HepG2 (cell line): Measurements from ENCODE around the gene MAP3K7CL. TPM values are rescaled to one million over a fixed set of nuclear protein-coding genes. Genes with fewer than 3 reads are reported as not detected.

Experiments used
- polyA plus RNA-seq, 8 experiments: library from polyadenylated mRNA; depleted of rRNA in 3 of 8; stranded (reverse) in 7 of 8; unstranded in 1 of 8; fragments of >200 nt; fragmentation: Illumina TruSeq in 4 of 8; extraction: Trizol in 4 of 8; gene quantifications; 2 replicates each; pipeline versions ENCODE4 v1.2.1 to v1.2.3, GENCODE V29; 2011 to 2016; ENCODE audit warnings: low read depth in 4 of 8, missing spikeins in 1 of 8, mixed read lengths in 1 of 8; ENCODE audit not compliant: insufficient read depth in 1 of 8
- small RNA-seq, 3 experiments: library from RNA; depleted of rRNA; stranded (forward); fragments of <200 nt; gene quantifications; one replicate each; pipeline ENCODE3, GENCODE V24; 2012; ENCODE audit warnings: low read depth in 2 of 3, low replicate concordance in 1 of 3; ENCODE audit not compliant: insufficient read length in 3 of 3, insufficient read depth in 2 of 3
- total RNA-seq, 5 experiments: library from RNA; depleted of rRNA; stranded (reverse); fragments of >200 nt; fragmentation: Illumina TruSeq; extraction: Trizol; gene quantifications; 2 replicates each; pipeline ENCODE4 v1.2.3, GENCODE V29; 2016; ENCODE audit warnings: low read depth in 1 of 5

Gene MAP3K7CL
- total and polyA plus RNA-seq, 2 of the 13 experiments (the other 11 are each of a cell fraction or from before 2014, with no cell fraction given), result 0.04 to 0.15 TPM

Small RNAs within 50 kb of the gene (small RNA-seq; reads per million reads assigned to genes)
- 0 reads per million in 3 experiments for gene RF00012
- gene RF00019, result 0 reads per million in 3 experiments

Other genes with a start within 250 kb of the MAP3K7CL start
- 24.6 and 40.1 TPM in 2 replicates for gene LTN1, start 137.8 kb upstream of the MAP3K7CL start, total RNA-seq (2016; rRNA removed; fragmentation: Illumina TruSeq; extraction: Trizol)
- 6.0 and 6.7 TPM in 2 replicates for gene LTN1, start 137.8 kb upstream of the MAP3K7CL start, polyA plus RNA-seq (2011; rRNA removed)
- gene RWDD2B, start 111.3 kb upstream of the MAP3K7CL start, total RNA-seq (2016; rRNA removed; fragmentation: Illumina TruSeq; extraction: Trizol), result 20.9 and 28.3 TPM in 2 replicates
- 9.3 and 9.9 TPM in 2 replicates for gene RWDD2B, start 111.3 kb upstream of the MAP3K7CL start, polyA plus RNA-seq (2011; rRNA removed)
- 46.9 and 72.4 TPM in 2 replicates for gene USP16, start 106.0 kb upstream of the MAP3K7CL start, total RNA-seq (2016; rRNA removed; fragmentation: Illumina TruSeq; extraction: Trizol)
- 12.0 and 16.5 TPM in 2 replicates for gene USP16, start 106.0 kb upstream of the MAP3K7CL start, polyA plus RNA-seq (2011; rRNA removed)
- gene CCT8, start 57.0 kb upstream of the MAP3K7CL start, total RNA-seq (2016; rRNA removed; fragmentation: Illumina TruSeq; extraction: Trizol), result 325 and 538 TPM in 2 replicates
- 87.0 and 127 TPM in 2 replicates for gene CCT8, start 57.0 kb upstream of the MAP3K7CL start, polyA plus RNA-seq (2011; rRNA removed)
- 51.7 and 68.9 TPM in 2 replicates for gene BACH1, start 168.3 kb downstream of the MAP3K7CL start, total RNA-seq (2016; rRNA removed; fragmentation: Illumina TruSeq; extraction: Trizol)
- 11.9 and 16.5 TPM in 2 replicates for gene BACH1, start 168.3 kb downstream of the MAP3K7CL start, polyA plus RNA-seq (2011; rRNA removed)